ENCODE measurements around the gene ACAD10. TPM values are rescaled to one million over a fixed set of nuclear protein-coding genes. Genes with fewer than 3 reads are reported as not detected.

ACAD10 gene
- total RNA-seq, 1 donor from 2014 or later = 29.5 TPM

- no peak overlapping the region for H3K27ac Mint-ChIP-seq (ENCODE audit: unreplicated experiment)
- no peak overlapping the region for H3K4me3 Mint-ChIP-seq (ENCODE audit: unreplicated experiment)
- no peak for DNase-seq (ENCODE audit: extremely low spot score, unreplicated experiment)
- no peak for TF ChIP-seq CTCF (IDR thresholded peaks at IDR 0.05)
- H3K9me3 Mint-ChIP-seq (ENCODE audit: unreplicated experiment) = no peaks in the 10 kb centered on the region
- peaks cover 28% of the 10 kb centered on the region for H3K36me3 Mint-ChIP-seq (ENCODE audit: unreplicated experiment)
- H3K27me3 Mint-ChIP-seq (ENCODE audit: unreplicated experiment) = no peaks in the 10 kb centered on the region
- peaks cover 2% of the 10 kb centered on the region for H3K4me1 Mint-ChIP-seq (ENCODE audit: unreplicated experiment)
Observed at GRCh38 chr12:111792856-111793235, 107.0 kb downstream of the ACAD10 start.

- peaks cover 33% of the 10 kb centered on the region for H3K36me3 Mint-ChIP-seq (ENCODE audit: unreplicated experiment)
- no peak for TF ChIP-seq CTCF (IDR thresholded peaks at IDR 0.05)
- no peaks in the 10 kb centered on the region for H3K27me3 Mint-ChIP-seq (ENCODE audit: unreplicated experiment)
- no peaks in the 10 kb centered on the region for H3K4me1 Mint-ChIP-seq (ENCODE audit: unreplicated experiment)
- H3K27ac Mint-ChIP-seq (ENCODE audit: unreplicated experiment) = no peak overlapping the region
- no peak for DNase-seq (ENCODE audit: extremely low spot score, unreplicated experiment)
- H3K4me3 Mint-ChIP-seq (ENCODE audit: unreplicated experiment) = no peak overlapping the region
- no peaks in the 10 kb centered on the region for H3K9me3 Mint-ChIP-seq (ENCODE audit: unreplicated experiment)
Observed at GRCh38 chr12:111798182-111798581, 112.3 kb downstream of the ACAD10 start.

GRCh38 chr12:111799758-111800157 lies 113.9 kb downstream of the ACAD10 start:
- Mint-ChIP-seq H3K36me3 (ENCODE audit: unreplicated experiment) (peaks cover 28% of the 10 kb centered on the region), H3K27ac (ENCODE audit: unreplicated experiment) (no peak overlapping the region), H3K9me3 (ENCODE audit: unreplicated experiment) (no peaks in the 10 kb centered on the region), H3K4me3 (ENCODE audit: unreplicated experiment) (no peak overlapping the region), H3K4me1 (ENCODE audit: unreplicated experiment) (no peaks in the 10 kb centered on the region), H3K27me3 (ENCODE audit: unreplicated experiment) (no peaks in the 10 kb centered on the region)
- TF ChIP-seq CTCF (IDR thresholded peaks at IDR 0.05) = no peak
- DNase-seq (ENCODE audit: extremely low spot score, unreplicated experiment) = no peak

- Mint-ChIP-seq H3K27me3 (ENCODE audit: unreplicated experiment) (no peaks in the 10 kb centered on the region), H3K36me3 (ENCODE audit: unreplicated experiment) (peaks cover 26% of the 10 kb centered on the region), H3K4me1 (ENCODE audit: unreplicated experiment) (no peaks in the 10 kb centered on the region), H3K27ac (ENCODE audit: unreplicated experiment) (no peak overlapping the region), H3K9me3 (ENCODE audit: unreplicated experiment) (no peaks in the 10 kb centered on the region), H3K4me3 (ENCODE audit: unreplicated experiment) (no peak overlapping the region)
- TF ChIP-seq CTCF (IDR thresholded peaks at IDR 0.05) = no peak
- no peak for DNase-seq (ENCODE audit: extremely low spot score, unreplicated experiment)
Observed at GRCh38 chr12:111803038-111803626, 117.3 kb downstream of the ACAD10 start.

GRCh38 chr12:111803851-111804250 lies 118.0 kb downstream of the ACAD10 start:
- H3K27ac Mint-ChIP-seq (ENCODE audit: unreplicated experiment) = no peak overlapping the region
- TF ChIP-seq CTCF (IDR thresholded peaks at IDR 0.05) = no peak
- no peaks in the 10 kb centered on the region for H3K9me3 Mint-ChIP-seq (ENCODE audit: unreplicated experiment)
- H3K4me3 Mint-ChIP-seq (ENCODE audit: unreplicated experiment) = no peak overlapping the region
- no peaks in the 10 kb centered on the region for H3K27me3 Mint-ChIP-seq (ENCODE audit: unreplicated experiment)
- peaks cover 28% of the 10 kb centered on the region for H3K36me3 Mint-ChIP-seq (ENCODE audit: unreplicated experiment)
- no peaks in the 10 kb centered on the region for H3K4me1 Mint-ChIP-seq (ENCODE audit: unreplicated experiment)
- no peak for DNase-seq (ENCODE audit: extremely low spot score, unreplicated experiment)
